K562 treated with DMSO at 1 percent for 48 hours (cell line): ENCODE data around the gene TFAP2D. TPM values are rescaled to one million over a fixed set of nuclear protein-coding genes. Genes with fewer than 3 reads are reported as not detected.

Source experiments
- total RNA-seq: library from RNA; unstranded; fragments of 300-600 nt; gene quantifications from 2 replicates; pipeline ENCODE4 v1.2.3, GENCODE V29; 2022; ENCODE audit warnings: low replicate concordance; ENCODE audit errors: extremely low read depth

Gene TFAP2D
- not detected in 2 replicates for total RNA-seq

DNA sequence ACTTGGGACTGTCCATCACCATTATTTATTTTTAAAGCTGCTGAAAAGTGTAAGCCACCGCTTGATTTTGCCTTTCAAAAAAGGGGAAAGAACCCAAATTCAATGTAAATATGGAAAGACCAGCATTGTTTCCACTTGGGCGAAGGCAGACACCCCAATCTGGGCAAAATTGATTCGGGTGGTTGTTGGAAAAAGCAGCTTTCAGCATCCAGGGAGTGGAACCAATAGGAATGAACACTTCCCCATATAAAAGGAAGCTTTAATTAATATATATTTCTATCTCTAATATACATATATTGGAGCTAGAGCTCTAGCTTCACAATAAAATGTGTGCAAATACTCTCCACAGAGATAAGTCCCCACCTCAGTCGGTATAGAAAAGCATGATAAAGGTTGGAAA, at the start of gene TFAP2D:
TFAP2D (plus strand) TSS at position 301 of the 400 bp plus-strand sequence. CDS start 530 bp downstream, outside the sequence.

DNA sequence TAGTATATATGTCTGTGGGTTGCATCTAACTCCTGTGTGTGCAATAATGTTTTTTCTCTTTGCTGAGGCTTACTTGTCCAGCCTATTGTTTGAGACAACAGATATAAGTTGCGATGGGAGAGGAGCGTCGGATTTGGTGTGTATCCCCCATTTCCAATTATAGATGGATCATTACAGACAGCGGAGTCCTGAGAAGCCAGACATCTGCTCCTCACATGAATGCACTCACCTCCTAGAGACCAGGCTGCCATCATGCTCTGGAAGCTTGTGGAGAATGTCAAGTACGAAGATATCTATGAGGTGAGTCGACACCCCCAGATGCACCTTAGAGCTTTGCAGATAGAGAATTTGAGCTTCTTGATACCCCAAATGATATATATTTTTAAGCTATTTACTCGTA, 105.3 kb downstream of the TFAP2D start, which contains the start of gene TFAP2B:
TFAP2B (plus strand) TSS at position 199 of the 400 bp plus-strand sequence; CDS start at position 220, 21 bp downstream.

Other genes starting within 250 kb of the TFAP2D start
- gene TFAP2B, start 105.3 kb downstream of the TFAP2D start, total RNA-seq: not detected in 2 replicates